HEK293 (cell line): ENCODE results near the gene RNF31.

Experiments
- CTCF ChIA-PET: fragments of 350-600 bp; formaldehyde crosslinking; extraction: SDS; loops from one replicate; lab custom pipeline; 2021; ENCODE audit warnings: antibody characterized with exemption; lab: Yijun Ruan, JAX
- POLR2A ChIA-PET: fragments of 300-600 bp; formaldehyde crosslinking; extraction: SDS; loops from one replicate; lab custom pipeline; 2020; ENCODE audit warnings: antibody characterized with exemption, inconsistent platforms; lab: Yijun Ruan, JAX
- H3K27ac ChIP-seq: fragments of 200-500 bp; sonication (Bioruptor generic); 2 replicates; pipeline ENCODE4 v1.5.1; 2014; ENCODE audit warnings: low read depth, low read length, control low read depth, inconsistent platforms; ENCODE audit errors: extremely low read depth
- H3K36me3 ChIP-seq, 2 experiments: fragments of 200-500 bp in 1 of 2; sonication (Bioruptor generic) in 1 of 2; 1 replicate in 1 of 2; 2 replicates in 1 of 2; pipeline ENCODE4 v1.5.1; 2014 to 2017; ENCODE audit warnings: inconsistent platforms in 2 of 2, low read length in 2 of 2; ENCODE audit not compliant: control insufficient read depth in 2 of 2, insufficient read depth in 1 of 2
- H3K4me1 ChIP-seq: fragments of 200-500 bp; sonication (Bioruptor generic); 2 replicates; pipeline ENCODE4 v1.5.1; 2014; ENCODE audit warnings: mild to moderate bottlenecking, low read length, inconsistent platforms; ENCODE audit not compliant: control insufficient read depth, insufficient read depth
- H3K4me3 ChIP-seq: 2 replicates; pipeline ENCODE4 v1.5.1; 2011; ENCODE audit warnings: low read depth, mild to moderate bottlenecking, control low read depth, low read length, moderate library complexity
- H3K9me3 ChIP-seq: fragments of 200-500 bp; sonication (Bioruptor generic); 2 replicates; pipeline ENCODE4 v1.5.1; 2014; ENCODE audit warnings: low read depth, low read length, inconsistent platforms; ENCODE audit not compliant: control insufficient read depth, insufficient read depth
- BCL11A ChIP-seq: fragments of 450-650 bp; formaldehyde crosslinking; IDR thresholded peaks from 2 replicates; pipeline ENCODE4 v1.5.1; 2016; ENCODE audit warnings: low read depth, missing biosample characterization, missing genetic modification characterization
- CTCF ChIP-seq: fragments of 450-650 bp; formaldehyde crosslinking; IDR thresholded peaks from 2 replicates; pipeline ENCODE4 v1.5.1; 2016; ENCODE audit warnings: missing biosample characterization, missing genetic modification characterization
- FEZF1 ChIP-seq: fragments of 450-650 bp; formaldehyde crosslinking; IDR thresholded peaks from 2 replicates; pipeline ENCODE4 v1.5.1; 2016; ENCODE audit warnings: missing biosample characterization, missing genetic modification characterization
- KLF1 ChIP-seq: fragments of 450-650 bp; formaldehyde crosslinking; IDR thresholded peaks from 2 replicates; pipeline ENCODE4 v1.5.1; 2016; ENCODE audit warnings: missing biosample characterization, missing genetic modification characterization
- KLF10 ChIP-seq: fragments of 450-650 bp; IDR thresholded peaks from 2 replicates; pipeline ENCODE4 v1.5.1; 2018; ENCODE audit warnings: missing biosample characterization, mild to moderate bottlenecking, missing genetic modification characterization
- KLF8 ChIP-seq: fragments of 450-650 bp; formaldehyde crosslinking; IDR thresholded peaks from 2 replicates; pipeline ENCODE4 v1.5.1; 2016; ENCODE audit warnings: missing biosample characterization, missing genetic modification characterization
- SP3 ChIP-seq: fragments of 450-650 bp; formaldehyde crosslinking; IDR thresholded peaks from 2 replicates; pipeline ENCODE4 v1.5.1; 2016; ENCODE audit warnings: missing biosample characterization, missing genetic modification characterization
- ZBTB1 ChIP-seq: fragments of 450-650 bp; formaldehyde crosslinking; IDR thresholded peaks from 2 replicates; pipeline ENCODE4 v1.5.1; 2016; ENCODE audit warnings: missing biosample characterization, missing genetic modification characterization
- ZFP41 ChIP-seq: fragments of 450-650 bp; formaldehyde crosslinking; IDR thresholded peaks from 2 replicates; pipeline ENCODE4 v1.5.1; 2016; ENCODE audit warnings: missing biosample characterization, missing genetic modification characterization, borderline replicate concordance
- ZNF266 ChIP-seq: fragments of 450-650 bp; formaldehyde crosslinking; IDR thresholded peaks from 2 replicates; pipeline ENCODE4 v1.5.1; 2016; ENCODE audit warnings: missing biosample characterization, missing genetic modification characterization, low read depth
- ZNF391 ChIP-seq: fragments of 450-650 bp; formaldehyde crosslinking; IDR thresholded peaks from 2 replicates; pipeline ENCODE4 v1.5.1; 2016; ENCODE audit warnings: low read depth, missing biosample characterization, missing genetic modification characterization, borderline replicate concordance
- ZNF416 ChIP-seq: fragments of 450-650 bp; formaldehyde crosslinking; IDR thresholded peaks from 2 replicates; pipeline ENCODE4 v1.5.1; 2016; ENCODE audit warnings: missing biosample characterization, missing genetic modification characterization
- ZNF555 ChIP-seq: fragments of 450-650 bp; formaldehyde crosslinking; conservative IDR thresholded peaks from 2 replicates; pipeline ENCODE4 v1.5.1; 2017; ENCODE audit warnings: missing biosample characterization, mild to moderate bottlenecking, missing genetic modification characterization, inconsistent platforms
- ZNF560 ChIP-seq: fragments of 450-650 bp; formaldehyde crosslinking; IDR thresholded peaks from 2 replicates; pipeline ENCODE4 v1.5.1; 2017; ENCODE audit warnings: missing biosample characterization, missing genetic modification characterization, borderline replicate concordance
- ZNF610 ChIP-seq: fragments of 450-650 bp; formaldehyde crosslinking; IDR thresholded peaks from 2 replicates; pipeline ENCODE4 v1.5.1; 2016; ENCODE audit warnings: missing biosample characterization, missing genetic modification characterization, borderline replicate concordance
- ZNF791 ChIP-seq: fragments of 450-650 bp; formaldehyde crosslinking; IDR thresholded peaks from 2 replicates; pipeline ENCODE4 v1.5.1; 2016; ENCODE audit warnings: missing biosample characterization, missing genetic modification characterization
- ZNF837 ChIP-seq: fragments of 450-650 bp; formaldehyde crosslinking; IDR thresholded peaks from 2 replicates; pipeline ENCODE4 v1.5.1; 2016; ENCODE audit warnings: missing biosample characterization, missing genetic modification characterization
- TF ChIP-seq, protein P1 (sequence below): fragments of 450-650 bp; formaldehyde crosslinking; IDR thresholded peaks from 2 replicates; pipeline ENCODE4 v1.5.1; 2016; ENCODE audit warnings: missing biosample characterization, missing genetic modification characterization, borderline replicate concordance

The RNF31 gene

DNA sequence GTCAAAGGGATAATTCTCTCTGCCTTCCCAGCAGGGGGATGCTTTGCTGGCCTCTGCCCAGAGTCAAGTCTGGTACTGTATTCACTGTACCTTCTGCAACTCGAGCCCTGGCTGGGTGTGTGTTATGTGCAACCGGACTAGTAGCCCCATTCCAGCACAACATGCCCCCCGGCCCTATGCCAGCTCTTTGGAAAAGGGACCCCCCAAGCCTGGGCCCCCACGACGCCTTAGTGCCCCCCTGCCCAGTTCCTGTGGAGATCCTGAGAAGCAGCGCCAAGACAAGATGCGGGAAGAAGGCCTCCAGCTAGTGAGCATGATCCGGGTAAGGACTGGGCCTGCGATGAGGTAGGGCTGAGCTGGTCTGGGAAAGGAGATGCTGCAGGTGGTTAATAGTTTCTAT, 3.3 kb downstream of the RNF31 start:
- Histone ChIP-seq H3K4me1 (peaks cover 8% of the 10 kb centered on the region), H3K4me3 (no peak overlapping the region), H3K9me3 (no peaks in the 10 kb centered on the region), H3K36me3 (peaks cover 40 to 65% of the 10 kb centered on the region in 2 experiments), H3K27ac (no peak overlapping the region)
- TF ChIP-seq KLF1: no peak
- TF ChIP-seq ZNF555: no peak
- no peak for TF ChIP-seq ZNF791 (tag by site-specific recombination)
- ChIA-PET CTCF (interaction anchor here (1.0 kb wide), 1 partner anchor 10 kb away, joined by 6 read pairs; the partner anchor contains the start of gene IRF9), POLR2A (interaction anchor here (0.6 to 3.3 kb wide), 4 partner anchors 10 to 62 kb away, joined by 3 to 20 read pairs (median 3); partner anchors contain the start of genes CHMP4A, EMC9, IRF9 and PSME1)

DNA sequence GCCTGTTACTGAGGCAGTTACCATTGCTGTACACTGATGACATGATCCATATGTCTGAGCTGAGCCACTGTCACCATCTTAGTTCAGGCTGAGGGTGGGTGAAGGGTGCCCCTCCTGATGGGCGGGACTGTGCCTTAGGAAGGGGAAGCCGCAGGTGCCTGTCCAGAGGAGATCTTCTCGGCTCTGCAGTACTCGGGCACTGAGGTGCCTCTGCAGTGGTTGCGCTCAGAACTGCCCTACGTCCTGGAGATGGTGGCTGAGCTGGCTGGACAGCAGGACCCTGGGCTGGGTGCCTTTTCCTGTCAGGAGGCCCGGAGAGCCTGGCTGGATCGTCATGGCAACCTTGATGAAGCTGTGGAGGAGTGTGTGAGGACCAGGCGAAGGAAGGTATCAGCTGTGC, 3.7 kb downstream of the RNF31 start:
- peaks cover 44 to 69% of the 10 kb centered on the region in 2 experiments for H3K36me3 ChIP-seq
- no peak overlapping the region for H3K4me3 ChIP-seq
- no peaks in the 10 kb centered on the region for H3K9me3 ChIP-seq
- CTCF ChIA-PET: interaction anchor here (1.3 kb wide), 1 partner anchor 10 kb away, joined by 10 read pairs; the partner anchor contains the start of gene IRF9
- peaks cover 5% of the 10 kb centered on the region for H3K4me1 ChIP-seq
- POLR2A ChIA-PET: interaction anchor here (0.6 to 3.3 kb wide), 4 partner anchors 10 to 62 kb away, joined by 3 to 20 read pairs (median 3); partner anchors contain the start of genes CHMP4A, EMC9 and IRF9
- H3K27ac ChIP-seq: no peak overlapping the region
- TF ChIP-seq KLF10 (tag by site-specific recombination): no peak
- no peak for TF ChIP-seq ZFP41 (tag by site-specific recombination)
- TF ChIP-seq KLF8 (tag by site-specific recombination): no peak
- TF ChIP-seq BCL11A: no peak
- TF ChIP-seq ZNF610: no peak
- TF ChIP-seq ZNF391: no peak
- TF ChIP-seq ZNF266 (tag by site-specific recombination): no peak
- no peak for TF ChIP-seq FEZF1 (tag by site-specific recombination)
- TF ChIP-seq ZNF837 (tag by site-specific recombination): no peak
- no peak for TF ChIP-seq ZNF560 (tag by site-specific recombination)
- no peak for TF ChIP-seq SP3 (tag by site-specific recombination)
- no peak for TF ChIP-seq CTCF
- TF ChIP-seq ZNF416 (tag by site-specific recombination): no peak
- TF ChIP-seq, protein P1, sequence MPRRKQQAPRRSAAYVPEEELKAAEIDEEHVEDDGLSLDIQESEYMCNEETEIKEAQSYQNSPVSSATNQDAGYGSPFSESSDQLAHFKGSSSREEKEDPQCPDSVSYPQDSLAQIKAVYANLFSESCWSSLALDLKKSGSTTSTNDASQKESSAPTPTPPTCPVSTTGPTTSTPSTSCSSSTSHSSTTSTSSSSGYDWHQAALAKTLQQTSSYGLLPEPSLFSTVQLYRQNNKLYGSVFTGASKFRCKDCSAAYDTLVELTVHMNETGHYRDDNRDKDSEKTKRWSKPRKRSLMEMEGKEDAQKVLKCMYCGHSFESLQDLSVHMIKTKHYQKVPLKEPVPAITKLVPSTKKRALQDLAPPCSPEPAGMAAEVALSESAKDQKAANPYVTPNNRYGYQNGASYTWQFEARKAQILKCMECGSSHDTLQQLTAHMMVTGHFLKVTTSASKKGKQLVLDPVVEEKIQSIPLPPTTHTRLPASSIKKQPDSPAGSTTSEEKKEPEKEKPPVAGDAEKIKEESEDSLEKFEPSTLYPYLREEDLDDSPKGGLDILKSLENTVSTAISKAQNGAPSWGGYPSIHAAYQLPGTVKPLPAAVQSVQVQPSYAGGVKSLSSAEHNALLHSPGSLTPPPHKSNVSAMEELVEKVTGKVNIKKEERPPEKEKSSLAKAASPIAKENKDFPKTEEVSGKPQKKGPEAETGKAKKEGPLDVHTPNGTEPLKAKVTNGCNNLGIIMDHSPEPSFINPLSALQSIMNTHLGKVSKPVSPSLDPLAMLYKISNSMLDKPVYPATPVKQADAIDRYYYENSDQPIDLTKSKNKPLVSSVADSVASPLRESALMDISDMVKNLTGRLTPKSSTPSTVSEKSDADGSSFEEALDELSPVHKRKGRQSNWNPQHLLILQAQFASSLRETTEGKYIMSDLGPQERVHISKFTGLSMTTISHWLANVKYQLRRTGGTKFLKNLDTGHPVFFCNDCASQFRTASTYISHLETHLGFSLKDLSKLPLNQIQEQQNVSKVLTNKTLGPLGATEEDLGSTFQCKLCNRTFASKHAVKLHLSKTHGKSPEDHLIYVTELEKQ: no peak
- TF ChIP-seq ZBTB1 (tag by site-specific recombination): no peak
- TF ChIP-seq, all 188 proteins: peak for 0
